Measurements from ENCODE around the gene RAG1.

Gene RAG1

GRCh38 chr11:36574486-36574885 is 6.7 kb downstream of the RAG1 start:
- in situ Hi-C loops (cut with MboI; ENCODE audit: low sequenced_read_pairs, unreplicated experiment): loop anchor here (25.0 kb wide), 1 partner anchor 163 kb away; no protein-coding TSS in a partner anchor

GRCh38 chr11:36577373-36577772 is 9.6 kb downstream of the RAG1 start:
- in situ Hi-C loops (cut with MboI; ENCODE audit: low sequenced_read_pairs, unreplicated experiment): no loop called here
- TF ChIP-seq, protein P1, sequence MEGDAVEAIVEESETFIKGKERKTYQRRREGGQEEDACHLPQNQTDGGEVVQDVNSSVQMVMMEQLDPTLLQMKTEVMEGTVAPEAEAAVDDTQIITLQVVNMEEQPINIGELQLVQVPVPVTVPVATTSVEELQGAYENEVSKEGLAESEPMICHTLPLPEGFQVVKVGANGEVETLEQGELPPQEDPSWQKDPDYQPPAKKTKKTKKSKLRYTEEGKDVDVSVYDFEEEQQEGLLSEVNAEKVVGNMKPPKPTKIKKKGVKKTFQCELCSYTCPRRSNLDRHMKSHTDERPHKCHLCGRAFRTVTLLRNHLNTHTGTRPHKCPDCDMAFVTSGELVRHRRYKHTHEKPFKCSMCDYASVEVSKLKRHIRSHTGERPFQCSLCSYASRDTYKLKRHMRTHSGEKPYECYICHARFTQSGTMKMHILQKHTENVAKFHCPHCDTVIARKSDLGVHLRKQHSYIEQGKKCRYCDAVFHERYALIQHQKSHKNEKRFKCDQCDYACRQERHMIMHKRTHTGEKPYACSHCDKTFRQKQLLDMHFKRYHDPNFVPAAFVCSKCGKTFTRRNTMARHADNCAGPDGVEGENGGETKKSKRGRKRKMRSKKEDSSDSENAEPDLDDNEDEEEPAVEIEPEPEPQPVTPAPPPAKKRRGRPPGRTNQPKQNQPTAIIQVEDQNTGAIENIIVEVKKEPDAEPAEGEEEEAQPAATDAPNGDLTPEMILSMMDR (IDR thresholded peaks at IDR 0.05; ENCODE audit: borderline replicate concordance, control extremely low read depth, extremely low read depth, insufficient read depth, missing control alignments): no peak
- no peak for DNase-seq (ENCODE audit: low spot score)

More at GRCh38 chr11:36574486-36574885, 6.7 kb downstream of the RAG1 start:
- TF ChIP-seq, protein P1 (IDR thresholded peaks at IDR 0.05; ENCODE audit: borderline replicate concordance, control extremely low read depth, extremely low read depth, insufficient read depth, missing control alignments): no peak
- DNase-seq (ENCODE audit: low spot score): no peak

- TF ChIP-seq, protein P1 (IDR thresholded peaks at IDR 0.05; ENCODE audit: borderline replicate concordance, control extremely low read depth, extremely low read depth, insufficient read depth, missing control alignments): no peak
- DNase-seq (ENCODE audit: low spot score): no peak
- in situ Hi-C loops (cut with MboI; ENCODE audit: low sequenced_read_pairs, unreplicated experiment): no loop called here
These were observed 10.1 kb downstream of the RAG1 start for GRCh38 chr11:36577859-36578258.

- no peak for DNase-seq (ENCODE audit: low spot score)
- TF ChIP-seq, protein P1 (IDR thresholded peaks at IDR 0.05; ENCODE audit: borderline replicate concordance, control extremely low read depth, extremely low read depth, insufficient read depth, missing control alignments): no peak
- in situ Hi-C loops (cut with MboI; ENCODE audit: low sequenced_read_pairs, unreplicated experiment): no loop called here
These were observed 10.7 kb downstream of the RAG1 start for GRCh38 chr11:36578458-36578857.

DNA sequence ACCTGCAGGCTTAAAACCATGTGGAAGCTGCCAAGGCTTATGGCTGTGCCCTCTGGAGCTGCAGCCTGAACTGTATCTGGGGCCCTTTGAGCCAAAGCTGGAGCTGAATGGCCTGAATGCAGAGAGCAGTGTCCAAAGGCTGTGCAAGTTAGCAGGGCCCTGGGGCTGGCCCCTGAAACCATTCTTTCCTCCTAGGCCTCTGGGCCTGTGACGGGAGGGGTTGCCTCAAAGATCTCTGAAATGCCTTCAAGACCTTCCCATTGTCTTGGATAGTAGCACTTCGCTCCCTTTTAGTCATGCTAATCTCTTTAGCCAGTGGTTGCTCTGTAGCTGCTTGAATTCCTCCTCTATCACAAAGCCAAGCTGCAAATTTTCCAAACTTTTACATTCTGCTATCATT is 13.7 kb downstream of the RAG1 start:
- in situ Hi-C loops (cut with MboI; ENCODE audit: low sequenced_read_pairs, unreplicated experiment): no loop called here
- DNase-seq (ENCODE audit: low spot score): no peak
- TF ChIP-seq, protein P1 (IDR thresholded peaks at IDR 0.05; ENCODE audit: borderline replicate concordance, control extremely low read depth, extremely low read depth, insufficient read depth, missing control alignments): no peak

- in situ Hi-C loops (cut with MboI; ENCODE audit: low sequenced_read_pairs, unreplicated experiment): no loop called here
- TF ChIP-seq, protein P1 (IDR thresholded peaks at IDR 0.05; ENCODE audit: borderline replicate concordance, control extremely low read depth, extremely low read depth, insufficient read depth, missing control alignments): no peak
- no peak for DNase-seq (ENCODE audit: low spot score)
These were observed 15.9 kb downstream of the RAG1 start for GRCh38 chr11:36583667-36584066.

DNA sequence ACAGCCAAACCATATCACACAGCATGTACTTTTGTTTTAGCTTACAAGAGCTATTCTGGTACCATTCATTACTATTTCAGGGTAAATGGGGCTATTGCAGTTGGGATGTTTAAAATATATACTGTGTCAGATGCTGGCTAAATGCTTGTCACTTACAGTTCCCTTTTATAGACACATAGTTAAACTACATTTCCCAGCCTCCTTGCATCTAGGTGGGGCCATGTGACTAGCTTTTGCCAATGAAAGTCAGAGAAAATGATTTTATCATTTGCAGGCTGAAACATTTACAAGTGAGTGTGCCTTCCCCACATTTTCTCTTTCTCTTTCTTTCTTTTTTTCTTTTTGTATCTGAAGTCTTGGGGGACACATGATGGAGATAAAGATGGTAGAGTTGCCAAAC is 18.7 kb downstream of the RAG1 start:
- DNase-seq (ENCODE audit: low spot score): no peak
- in situ Hi-C loops (cut with MboI; ENCODE audit: low sequenced_read_pairs, unreplicated experiment): no loop called here
- TF ChIP-seq, protein P1 (IDR thresholded peaks at IDR 0.05; ENCODE audit: borderline replicate concordance, control extremely low read depth, extremely low read depth, insufficient read depth, missing control alignments): no peak

Measured in GM13976 (cell line).